Activated naive CD8-positive, alpha-beta T cell (primary cell): ENCODE measurements around the gene DOHH.

Experiments
- H3K27ac Mint-ChIP-seq: one replicate; pipeline ENCODE4 v1.8.0; 2021; ENCODE audit warnings: mixed read lengths
- H3K27me3 Mint-ChIP-seq: one replicate; pipeline ENCODE4 v1.8.0; 2021; ENCODE audit warnings: mixed read lengths
- H3K36me3 Mint-ChIP-seq: one replicate; pipeline ENCODE4 v1.8.0; 2021; ENCODE audit warnings: mixed read lengths
- H3K4me1 Mint-ChIP-seq: one replicate; pipeline ENCODE4 v1.8.0; 2021; ENCODE audit warnings: low read depth, mixed read lengths
- H3K4me3 Mint-ChIP-seq: one replicate; pipeline ENCODE4 v1.8.0; 2021; ENCODE audit warnings: mild to moderate bottlenecking, mixed read lengths
- H3K9me3 Mint-ChIP-seq: one replicate; pipeline ENCODE4 v1.8.0; 2021; ENCODE audit warnings: low read depth, mixed read lengths

Gene DOHH

GRCh38 chr19:3444695-3445234, 55.7 kb downstream of the DOHH start:
- no peaks in the 10 kb centered on the region for H3K27me3 Mint-ChIP-seq
- no peak overlapping the region for H3K27ac Mint-ChIP-seq
- H3K4me1 Mint-ChIP-seq = peaks cover 5% of the 10 kb centered on the region
- H3K4me3 Mint-ChIP-seq = no peak overlapping the region
- H3K36me3 Mint-ChIP-seq = no peaks in the 10 kb centered on the region
- no peaks in the 10 kb centered on the region for H3K9me3 Mint-ChIP-seq

GRCh38 chr19:3443840-3444694, 56.4 kb downstream of the DOHH start:
- no peak overlapping the region for H3K4me3 Mint-ChIP-seq
- H3K36me3 Mint-ChIP-seq = no peaks in the 10 kb centered on the region
- no peaks in the 10 kb centered on the region for H3K27me3 Mint-ChIP-seq
- no peaks in the 10 kb centered on the region for H3K9me3 Mint-ChIP-seq
- no peak overlapping the region for H3K27ac Mint-ChIP-seq
- H3K4me1 Mint-ChIP-seq = peaks cover 5% of the 10 kb centered on the region

GRCh38 chr19:3442487-3443071, 57.9 kb downstream of the DOHH start:
- Mint-ChIP-seq H3K9me3 (no peaks in the 10 kb centered on the region), H3K4me3 (no peak overlapping the region), H3K27me3 (no peaks in the 10 kb centered on the region), H3K36me3 (no peaks in the 10 kb centered on the region), H3K4me1 (peaks cover 5% of the 10 kb centered on the region), H3K27ac (no peak overlapping the region)

GRCh38 chr19:3441986-3442329, 58.5 kb downstream of the DOHH start:
- Mint-ChIP-seq H3K9me3 (no peaks in the 10 kb centered on the region), H3K27me3 (no peaks in the 10 kb centered on the region), H3K4me1 (peaks cover 5% of the 10 kb centered on the region), H3K27ac (no peak overlapping the region), H3K4me3 (no peak overlapping the region), H3K36me3 (no peaks in the 10 kb centered on the region)

- H3K4me1 Mint-ChIP-seq = peaks cover 5% of the 10 kb centered on the region
- no peaks in the 10 kb centered on the region for H3K36me3 Mint-ChIP-seq
- no peaks in the 10 kb centered on the region for H3K27me3 Mint-ChIP-seq
- H3K27ac Mint-ChIP-seq = no peak overlapping the region
- H3K4me3 Mint-ChIP-seq = no peak overlapping the region
- no peaks in the 10 kb centered on the region for H3K9me3 Mint-ChIP-seq
These were observed 59.1 kb downstream of the DOHH start for GRCh38 chr19:3441089-3441985.
